GM18526 (cell line): ENCODE measurements around the gene ATP5IF1.

ENCODE experiments used
- POLR2A ChIP-seq: IDR thresholded peaks from 3 replicates; pipeline ENCODE4 v1.6.1; 2011; ENCODE audit not compliant: insufficient read length; ENCODE audit errors: extremely low read depth

The ATP5IF1 gene

DNA sequence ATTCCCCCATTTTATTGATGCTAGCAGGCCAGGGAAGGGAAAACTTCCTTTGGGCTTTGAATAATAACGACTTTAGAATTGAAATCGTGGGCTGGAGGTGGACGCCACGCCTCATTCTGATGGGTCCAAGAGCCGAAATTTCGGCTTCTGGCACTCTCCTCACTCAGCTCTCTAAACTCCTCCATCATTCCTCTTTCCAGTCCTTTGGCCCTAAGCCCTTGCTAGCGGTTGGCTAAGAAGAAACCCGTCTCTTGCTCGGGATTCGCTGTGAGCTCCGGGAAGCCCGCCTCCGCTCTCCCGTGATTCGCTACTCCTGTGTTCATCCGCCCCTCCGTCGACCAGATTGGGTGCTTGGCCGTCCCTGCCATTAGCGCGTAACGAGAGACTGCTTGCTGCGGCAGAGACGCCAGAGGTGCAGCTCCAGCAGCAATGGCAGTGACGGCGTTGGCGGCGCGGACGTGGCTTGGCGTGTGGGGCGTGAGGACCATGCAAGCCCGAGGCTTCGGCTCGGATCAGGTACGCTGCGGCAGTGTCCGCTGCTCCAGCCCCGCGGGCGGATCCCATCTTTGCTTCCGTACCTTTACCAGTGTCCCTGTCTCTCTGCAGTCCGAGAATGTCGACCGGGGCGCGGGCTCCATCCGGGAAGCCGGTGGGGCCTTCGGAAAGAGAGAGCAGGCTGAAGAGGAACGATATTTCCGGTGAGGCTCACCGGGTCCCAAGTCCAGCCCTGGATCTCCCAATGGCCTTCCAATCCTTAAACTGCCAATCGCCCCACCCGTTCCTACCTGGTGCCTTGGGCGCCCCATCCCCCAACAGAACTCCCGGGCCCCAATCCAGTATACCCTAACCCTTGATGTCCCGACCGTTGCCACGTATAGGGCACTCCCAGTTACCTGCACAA is at the start of gene ATP5IF1:
Gene ATP5IF1 (plus strand): TSS at position 370 of the 901 bp plus-strand sequence. CDS start 60 bp downstream, at position 430.
- peak; percentile 98 for TF ChIP-seq POLR2A

- no peak for TF ChIP-seq POLR2A
Measured at GRCh38 chr1:28190337-28190979, 45.5 kb upstream of the ATP5IF1 start.

DNA sequence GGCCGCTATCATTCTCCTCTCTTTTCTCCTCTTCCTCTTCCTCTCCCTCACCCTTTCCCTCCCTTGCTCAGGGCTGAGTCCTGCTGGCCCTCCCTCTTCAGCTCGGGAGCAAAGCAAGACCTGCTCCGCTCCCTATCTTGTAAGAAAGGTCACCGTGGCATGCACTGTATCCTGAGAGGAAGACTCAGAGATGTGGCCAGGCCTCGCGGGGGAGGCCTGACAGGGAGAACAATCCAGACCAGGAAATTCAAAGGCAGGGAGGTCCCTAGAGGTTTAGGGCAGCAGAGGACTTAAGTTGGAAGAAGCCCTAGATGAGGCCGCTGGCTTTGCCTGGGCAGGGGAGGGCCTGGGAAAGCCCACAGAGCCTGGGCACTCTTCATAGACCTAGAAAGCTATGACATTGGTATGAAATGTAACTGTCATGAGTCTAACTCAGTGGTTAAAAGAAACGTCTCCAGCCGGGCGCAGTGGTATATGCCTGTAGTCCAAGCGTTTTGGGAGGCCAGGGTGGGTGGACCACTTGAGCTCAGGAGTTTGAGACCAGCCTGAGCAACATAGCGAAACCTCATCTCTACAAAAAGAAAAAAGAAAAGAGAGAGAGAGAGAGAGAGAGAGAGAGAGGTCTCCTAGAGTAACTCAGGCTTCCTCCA is 44.8 kb upstream of the ATP5IF1 start:
- TF ChIP-seq POLR2A: no peak

DNA sequence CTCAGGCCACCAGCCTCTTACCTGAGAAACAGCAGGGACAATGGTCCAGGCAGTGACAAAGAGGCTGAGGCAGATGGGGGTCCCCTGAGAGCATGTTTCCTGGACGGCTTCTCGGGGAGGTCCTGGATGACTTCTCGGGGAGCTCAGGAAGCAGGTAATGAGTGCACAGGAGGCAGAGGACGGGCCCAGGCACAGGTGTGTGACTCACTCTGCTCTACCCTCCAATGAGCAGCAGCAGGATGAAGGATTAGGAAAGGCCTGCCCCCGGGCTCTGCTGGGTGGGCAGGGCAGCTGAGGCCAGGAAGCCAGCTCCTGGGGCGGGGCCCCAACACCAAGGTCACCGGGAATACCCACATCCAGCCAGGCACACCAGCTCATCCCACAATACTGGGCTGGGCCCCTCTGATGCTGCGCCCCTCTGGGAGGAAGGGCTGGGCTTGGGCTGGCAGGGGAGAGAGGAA is 42.2 kb upstream of the ATP5IF1 start:
- no peak for TF ChIP-seq POLR2A

- no peak for TF ChIP-seq POLR2A
Measured at GRCh38 chr1:28194326-28195035, 41.4 kb upstream of the ATP5IF1 start.

GRCh38 chr1:28195780-28196179 is 40.1 kb upstream of the ATP5IF1 start:
- no peak for TF ChIP-seq POLR2A

- no peak for TF ChIP-seq POLR2A
Measured at GRCh38 chr1:28196330-28196729, 39.6 kb upstream of the ATP5IF1 start.

DNA sequence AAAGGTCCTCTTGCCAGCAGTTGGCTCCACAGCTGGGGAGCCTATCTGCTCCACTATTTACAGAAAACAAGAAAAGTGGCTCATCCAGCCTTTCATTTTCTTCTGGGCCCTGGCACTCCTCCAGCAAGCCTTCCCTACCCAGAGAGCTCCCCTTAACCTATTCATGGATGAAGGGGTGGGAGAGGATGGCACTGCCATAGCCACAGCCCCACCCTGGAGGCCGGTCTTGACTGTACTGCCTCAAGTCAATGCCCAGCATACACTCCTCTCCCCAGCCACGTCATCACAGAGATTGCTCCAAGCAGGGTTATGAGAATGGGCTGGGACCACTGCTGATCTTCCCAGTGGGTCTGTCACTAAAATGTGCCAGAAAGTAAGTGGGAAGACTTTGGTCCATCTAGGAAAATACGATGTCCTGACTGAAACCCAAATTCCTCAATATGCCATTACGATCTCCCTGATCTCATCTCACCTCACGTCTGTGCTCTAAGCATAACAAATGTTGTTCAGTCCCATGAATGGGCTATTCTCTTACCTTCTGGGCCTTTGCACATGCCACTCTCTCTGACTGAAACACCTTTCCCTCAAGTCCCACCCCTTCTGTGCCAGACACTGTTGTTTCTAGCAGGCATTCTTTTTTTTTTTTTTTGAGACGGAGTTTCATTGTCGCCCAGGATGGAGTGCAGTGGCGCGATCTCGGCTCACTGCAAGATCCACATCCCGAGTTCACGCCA is 38.1 kb upstream of the ATP5IF1 start:
- TF ChIP-seq POLR2A: no peak

DNA sequence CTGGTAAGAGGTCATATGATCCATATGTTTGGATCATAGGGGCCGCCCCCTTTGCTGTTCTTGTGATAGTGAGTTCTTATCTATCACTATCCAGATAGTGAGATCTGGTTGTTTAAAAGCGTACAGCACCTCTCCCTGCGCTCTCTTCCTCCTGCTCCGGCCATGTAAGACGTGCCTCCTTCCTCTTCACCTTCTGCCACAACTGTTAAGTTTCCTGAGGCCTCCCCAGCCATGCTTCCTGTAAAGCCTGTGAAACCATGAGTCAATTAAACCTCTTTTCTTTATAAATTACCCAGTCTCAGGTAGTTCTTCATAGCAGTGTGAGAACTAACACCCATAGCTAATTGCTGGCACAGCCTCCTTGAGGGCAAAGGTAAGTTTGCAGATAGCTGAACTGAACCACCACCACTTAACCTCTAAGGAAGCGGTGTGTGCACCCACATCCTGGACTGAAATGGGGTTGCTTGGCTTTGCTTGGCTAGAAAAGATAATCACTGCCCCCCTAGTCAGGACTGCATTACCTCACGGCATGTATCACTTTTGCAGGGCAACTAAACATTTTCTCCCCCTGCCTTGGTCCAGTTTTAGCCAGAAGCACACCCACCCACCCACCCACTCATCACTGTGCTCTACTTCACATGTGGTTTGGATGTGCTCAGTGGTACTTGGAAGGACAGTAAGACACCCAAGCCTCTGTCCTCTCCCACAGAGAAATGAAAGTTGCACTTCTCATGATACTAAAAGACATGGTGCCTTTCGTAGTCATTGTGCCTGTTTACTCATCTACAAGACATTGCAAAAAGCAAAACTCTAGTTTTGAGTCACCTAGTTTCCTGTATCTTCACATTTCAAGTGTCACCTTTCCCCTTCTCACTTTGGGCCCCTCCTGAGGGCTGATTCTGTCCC is 36.3 kb upstream of the ATP5IF1 start:
- TF ChIP-seq POLR2A: no peak

DNA sequence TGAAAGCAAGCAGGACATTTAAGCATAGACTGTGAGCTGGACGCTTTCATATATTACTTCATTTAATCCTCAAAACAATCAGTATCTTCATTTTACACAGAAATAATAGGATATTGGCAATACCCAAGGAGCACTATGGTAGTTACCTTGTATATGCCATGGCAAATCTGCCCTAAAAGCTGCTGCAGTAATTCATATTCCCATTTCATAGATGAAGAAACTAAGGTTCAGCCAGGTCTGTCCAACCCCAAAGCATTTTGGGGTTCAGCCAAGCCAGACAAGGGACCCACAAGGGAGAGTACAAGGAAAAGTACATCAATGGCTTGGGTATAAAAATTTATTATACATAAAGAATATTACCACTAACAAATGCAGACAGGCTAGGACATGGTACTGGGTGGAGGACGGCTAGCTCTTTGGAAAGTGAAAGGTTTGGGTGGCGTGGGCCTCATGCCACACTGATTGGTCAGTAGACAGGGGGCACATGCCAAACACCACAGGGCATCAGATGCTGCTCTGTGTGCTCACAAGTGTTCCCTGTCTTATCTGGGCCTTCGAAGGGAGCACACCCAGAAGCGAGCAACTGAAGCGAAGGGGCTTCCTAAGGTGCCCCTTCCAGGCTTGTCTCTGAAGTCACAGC is 35.6 kb upstream of the ATP5IF1 start:
- no peak for TF ChIP-seq POLR2A

GRCh38 chr1:28205243-28205642 is 30.7 kb upstream of the ATP5IF1 start:
- no peak for TF ChIP-seq POLR2A

- TF ChIP-seq POLR2A: no peak
Measured at GRCh38 chr1:28208818-28209441, 27.0 kb upstream of the ATP5IF1 start.

DNA sequence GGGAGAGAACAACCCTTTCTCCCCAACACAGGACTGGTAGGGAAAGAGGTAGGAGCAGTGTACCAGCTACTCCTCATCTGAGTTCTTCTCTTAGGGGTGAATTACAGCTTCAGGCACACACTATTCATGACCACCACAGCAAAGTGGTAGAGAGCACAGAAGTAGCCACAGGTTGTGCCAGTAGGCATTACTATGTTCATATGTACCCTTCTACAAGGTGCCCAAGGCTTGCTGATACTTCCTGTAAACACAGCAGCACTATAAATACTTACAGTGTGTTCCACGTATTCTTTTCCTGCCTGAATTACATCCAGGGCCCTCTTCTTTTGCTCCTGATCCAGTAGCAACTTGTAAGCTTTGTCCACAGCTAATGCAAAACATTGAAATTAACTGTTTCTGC is 26.2 kb upstream of the ATP5IF1 start:
- no peak for TF ChIP-seq POLR2A
